ENCODE data around the gene PPT1. TPM values are rescaled to one million over a fixed set of nuclear protein-coding genes. Genes with fewer than 3 reads are reported as not detected.

Gene PPT1
- total RNA-seq, 1 donor from 2014 or later: 53.3 TPM

GRCh38 chr1:40023379-40023944 lies 73.6 kb downstream of the PPT1 start:
- no peak for DNase-seq

Other genes with a start within 250 kb of the PPT1 start
- gene TRIT1, start 213.7 kb downstream of the PPT1 start, total RNA-seq: 17.3 and 19.4 TPM in 2 replicates
- 0.17 and 0.28 TPM in 2 replicates for gene MYCL, start 195.3 kb downstream of the PPT1 start, total RNA-seq
- gene MFSD2A, start 142.1 kb downstream of the PPT1 start, total RNA-seq: 0.42 TPM in 1 of 2 replicates, not detected in the other
- gene CAP1, start 56.5 kb downstream of the PPT1 start, total RNA-seq: 430 and 574 TPM in 2 replicates
- 23.3 and 24.5 TPM in 2 replicates for gene RLF, start 64.1 kb upstream of the PPT1 start, total RNA-seq
- not detected in 2 replicates for gene TMCO2, start 150.7 kb upstream of the PPT1 start, total RNA-seq
- gene ZMPSTE24, start 161.0 kb upstream of the PPT1 start, total RNA-seq: 80.4 and 85.3 TPM in 2 replicates
- gene COL9A2, start 220.0 kb upstream of the PPT1 start, total RNA-seq: 0.60 and 1.2 TPM in 2 replicates

Measured in dermis blood vessel endothelial cell (primary cell).